NCI-H146 treated with DMSO at 0.1 percent for 48 hours (cell line): ENCODE results near the gene MYO1D.
"Not testable (repeated sequence)": the region's sequence is repeated elsewhere in the genome, so short reads cannot be mapped to it uniquely, and the experiment has no call there.

Source experiments
- DNase-seq: peaks from one replicate; lab custom pipeline; 2025; ENCODE audit not compliant: unreplicated experiment; lab: John Stamatoyannopoulos, UW

MYO1D gene

DNA sequence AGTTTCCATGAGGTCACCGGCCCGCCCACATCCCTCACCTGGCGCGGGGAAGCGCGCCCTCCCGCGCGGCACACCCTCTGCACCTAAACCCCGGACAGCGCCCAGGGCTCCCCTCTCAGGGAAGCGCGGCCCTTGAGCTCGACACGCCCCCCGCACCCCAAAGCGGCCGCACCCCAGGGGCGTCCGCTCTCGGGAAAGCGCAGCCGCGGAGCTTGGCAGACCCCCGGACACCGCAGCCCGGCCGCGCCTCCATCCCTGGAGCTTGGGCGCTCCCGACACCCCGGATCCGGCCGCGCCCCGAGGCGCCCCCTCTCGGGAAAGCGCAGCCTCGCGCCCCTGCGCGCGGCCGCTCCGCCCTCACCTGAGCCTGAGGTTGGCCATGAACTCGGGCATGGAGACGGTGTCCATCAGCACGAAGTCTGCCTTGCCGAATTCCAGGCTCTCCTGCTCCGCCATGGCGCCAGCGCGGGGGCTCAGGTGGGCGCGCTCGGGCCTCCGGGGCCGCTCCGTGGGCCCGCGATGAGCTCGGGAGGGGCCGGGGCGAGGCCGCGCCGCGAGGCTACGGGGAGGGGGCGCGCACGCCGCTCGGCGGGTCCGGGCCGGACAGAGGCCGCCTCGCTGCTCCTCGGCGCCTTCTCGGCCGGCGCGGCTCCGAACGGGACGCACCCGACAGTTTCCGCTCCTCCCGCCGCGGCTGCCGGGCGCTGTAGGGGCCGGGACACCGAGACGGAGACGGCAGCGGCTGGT lies at the start of gene MYO1D:
MYO1D (minus strand) TSS at position 708 of the 747 bp plus-strand sequence; CDS start at position 456, 252 bp downstream.
- DNase-seq = peak; percentile 23

DNA sequence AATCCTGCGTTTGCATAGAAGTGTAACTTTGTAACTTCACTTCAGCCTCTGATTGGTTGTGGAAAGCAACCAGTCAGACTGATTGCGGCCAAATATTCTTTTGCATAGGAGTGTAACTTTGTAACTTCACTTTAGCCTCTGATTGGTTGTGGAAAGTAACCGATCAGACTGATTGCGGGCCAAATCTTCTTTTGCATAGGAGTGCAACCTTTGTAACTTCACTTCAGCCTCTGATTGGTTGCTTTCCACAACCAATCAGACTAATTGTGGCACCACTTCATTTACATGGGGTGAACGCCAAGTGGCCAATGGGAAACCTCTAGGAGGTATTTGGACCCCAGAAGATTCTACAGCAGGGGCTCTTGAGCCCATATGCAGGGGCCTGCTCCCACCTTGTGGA lies 49.3 kb upstream of the MYO1D start:
- DNase-seq = no peak

DNA sequence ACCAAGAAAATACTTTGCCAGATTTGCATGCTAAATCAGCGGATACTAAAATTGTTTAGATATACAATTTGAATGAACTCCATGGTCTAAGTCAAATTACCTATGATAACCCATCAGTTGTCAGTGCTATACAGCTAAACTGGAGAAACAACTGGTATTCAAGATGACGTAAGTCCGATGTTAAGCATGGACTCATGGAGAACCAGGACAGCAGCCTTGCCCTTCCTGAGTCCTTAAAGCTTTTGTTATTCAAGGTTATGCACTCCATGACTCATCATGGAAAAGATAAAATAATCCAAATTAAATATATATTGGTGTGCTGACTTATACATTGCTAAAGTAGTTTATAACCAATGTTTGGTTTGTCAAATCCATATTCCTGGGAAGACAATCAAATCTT lies 47.0 kb upstream of the MYO1D start:
- DNase-seq = not testable (repeated sequence)

DNA sequence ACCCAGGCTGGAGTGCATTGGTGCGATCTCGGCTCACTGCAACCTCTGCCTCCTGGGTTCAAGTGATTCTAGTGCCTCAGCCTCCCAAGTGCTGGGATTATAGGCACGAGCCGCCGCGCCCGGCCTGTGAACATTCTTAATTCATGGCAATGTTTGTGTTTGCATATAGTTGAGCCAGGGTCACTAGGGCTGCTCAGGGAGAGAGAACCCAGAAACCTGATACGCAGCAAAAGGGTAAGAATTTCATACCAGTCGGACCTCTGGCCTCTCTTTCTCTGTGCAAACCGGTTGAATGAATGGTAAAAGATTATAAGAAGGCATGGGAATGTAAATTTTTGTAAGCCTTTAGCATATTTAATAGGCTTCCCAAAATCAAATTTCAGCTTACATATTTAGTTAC lies 44.1 kb upstream of the MYO1D start:
- DNase-seq = no peak

DNA sequence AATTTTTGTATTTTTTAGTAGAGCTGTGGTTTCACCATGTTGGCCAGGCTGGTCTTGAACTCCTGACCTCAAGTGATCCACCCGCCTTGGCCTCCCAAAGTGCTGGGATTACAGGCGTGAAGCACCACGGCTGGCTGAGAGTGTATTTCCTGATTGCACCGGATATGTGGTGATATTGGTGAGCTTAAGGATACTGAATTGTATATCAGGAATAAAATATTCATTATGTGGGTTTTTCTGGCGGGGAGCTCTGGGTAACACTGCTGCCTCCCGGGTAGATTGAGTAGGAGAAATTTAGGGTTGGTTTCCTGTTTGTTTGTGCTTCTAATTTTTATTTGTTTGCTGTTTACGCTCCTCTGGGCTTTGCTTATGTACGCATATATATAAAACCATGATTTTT lies 43.4 kb upstream of the MYO1D start:
- no peak for DNase-seq

DNA sequence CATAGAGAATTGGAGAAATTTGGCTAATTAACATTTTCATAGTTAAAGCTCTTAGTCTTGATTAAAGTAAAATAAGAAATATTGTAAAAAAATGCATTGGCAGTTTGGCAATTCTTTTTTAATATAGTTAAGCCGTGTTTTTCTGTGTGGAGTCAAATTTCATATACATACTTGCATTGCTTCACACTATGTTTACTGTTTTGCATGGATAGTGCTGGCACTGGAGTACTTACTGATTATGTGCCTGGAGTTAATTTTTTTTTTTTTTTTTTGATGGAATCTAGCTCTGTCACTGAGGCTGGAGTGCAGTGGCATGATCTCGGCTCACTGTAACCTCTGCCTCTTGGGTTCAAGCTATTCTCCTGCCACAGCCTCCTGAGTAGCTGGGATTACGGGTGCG lies 43.0 kb upstream of the MYO1D start:
- not testable (repeated sequence) for DNase-seq

DNA sequence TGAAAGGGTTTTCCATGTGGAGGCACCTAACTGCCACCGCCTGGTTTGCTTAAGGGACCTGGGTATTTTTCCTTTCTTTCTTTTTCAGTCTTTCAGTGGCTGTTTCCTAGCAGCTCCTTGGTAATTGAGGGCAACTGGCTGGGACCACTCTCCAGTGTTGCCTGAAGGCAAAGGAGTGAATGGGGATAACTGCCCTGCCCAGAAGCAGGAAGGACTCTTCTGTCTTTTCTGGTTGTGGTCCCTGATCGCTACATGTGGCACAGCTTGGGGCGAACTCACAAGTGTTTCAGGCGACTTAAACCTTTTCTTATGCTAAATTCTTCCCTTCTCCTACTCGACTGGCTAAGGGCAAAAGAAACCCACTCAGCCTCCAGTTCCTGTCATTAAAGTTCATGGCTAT lies 40.9 kb upstream of the MYO1D start:
- DNase-seq = no peak

DNA sequence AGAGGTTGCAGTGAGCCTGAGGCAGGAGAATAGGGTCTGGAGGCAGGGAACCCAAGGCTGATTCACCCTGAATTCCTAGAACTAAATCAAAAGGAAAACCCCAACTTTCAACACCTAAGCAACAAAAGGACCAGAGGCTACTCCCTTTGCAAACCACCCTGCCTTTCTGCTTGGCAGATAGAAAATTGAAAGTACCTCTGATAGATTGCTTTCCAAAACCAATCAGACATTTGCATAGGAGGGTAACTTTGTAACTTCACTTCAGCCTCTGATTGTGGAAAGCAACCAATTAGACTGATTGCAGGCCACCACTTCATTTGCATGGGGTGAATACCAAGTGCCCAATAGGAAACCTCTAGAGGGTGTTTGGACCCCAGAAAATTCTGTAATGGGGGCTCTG lies 40.2 kb upstream of the MYO1D start:
- DNase-seq = no peak

DNA sequence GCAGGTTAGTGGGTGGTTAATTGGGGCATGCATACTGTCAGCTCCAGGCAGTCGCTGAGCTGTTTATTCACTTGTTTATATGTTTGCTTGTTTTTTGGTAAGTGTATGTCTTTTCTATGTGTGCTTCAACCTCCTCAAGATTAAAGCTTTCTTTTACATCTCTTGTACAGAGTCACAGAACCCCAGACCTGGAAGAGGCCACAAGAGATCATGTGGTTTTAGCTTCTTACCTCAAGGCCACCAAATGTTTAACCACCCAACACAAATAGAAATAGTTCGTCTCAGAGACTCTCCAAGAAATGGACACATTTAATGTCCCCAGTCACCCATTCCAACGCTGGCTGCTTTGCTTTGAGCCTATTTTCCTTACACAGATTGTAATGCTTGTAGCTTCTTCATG lies 39.2 kb upstream of the MYO1D start:
- no peak for DNase-seq

DNA sequence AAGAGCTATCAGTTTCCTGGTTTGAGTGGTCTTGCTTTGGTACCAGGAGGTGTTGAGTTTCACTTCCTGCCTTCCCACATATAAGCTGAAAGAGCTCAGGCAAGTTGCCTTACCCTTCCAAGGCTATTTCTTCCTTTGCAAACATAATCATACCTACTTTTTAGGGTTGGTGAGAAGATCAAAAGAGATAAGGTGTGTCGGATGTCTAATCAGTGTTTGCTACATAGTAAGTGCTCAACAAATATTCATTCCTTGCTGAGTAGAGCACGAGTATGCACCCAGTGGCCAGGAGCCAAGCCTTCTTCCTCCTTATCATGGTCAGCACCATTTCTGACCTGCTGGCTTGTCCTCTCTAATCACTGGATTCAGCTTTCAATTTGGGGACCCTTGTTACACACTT lies 38.3 kb upstream of the MYO1D start:
- no peak for DNase-seq

DNA sequence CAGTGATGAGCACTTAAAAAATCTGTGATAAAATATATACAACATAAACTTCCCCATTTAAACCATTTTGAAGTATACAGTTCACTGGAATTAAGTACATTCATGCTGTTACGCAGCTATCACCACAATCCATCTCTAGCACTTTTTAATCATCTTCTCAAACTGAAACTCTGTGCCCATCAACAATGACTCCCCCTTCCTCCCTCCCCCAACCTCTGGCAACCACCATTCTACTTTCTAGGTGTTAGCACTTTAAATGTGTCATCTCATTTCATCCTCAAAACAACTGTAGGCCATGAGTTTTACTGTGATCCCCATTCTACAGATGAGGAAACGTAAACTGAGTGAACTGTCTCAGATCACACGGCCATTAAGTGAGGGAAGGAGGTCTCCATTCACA lies 37.3 kb upstream of the MYO1D start:
- DNase-seq = no peak

DNA sequence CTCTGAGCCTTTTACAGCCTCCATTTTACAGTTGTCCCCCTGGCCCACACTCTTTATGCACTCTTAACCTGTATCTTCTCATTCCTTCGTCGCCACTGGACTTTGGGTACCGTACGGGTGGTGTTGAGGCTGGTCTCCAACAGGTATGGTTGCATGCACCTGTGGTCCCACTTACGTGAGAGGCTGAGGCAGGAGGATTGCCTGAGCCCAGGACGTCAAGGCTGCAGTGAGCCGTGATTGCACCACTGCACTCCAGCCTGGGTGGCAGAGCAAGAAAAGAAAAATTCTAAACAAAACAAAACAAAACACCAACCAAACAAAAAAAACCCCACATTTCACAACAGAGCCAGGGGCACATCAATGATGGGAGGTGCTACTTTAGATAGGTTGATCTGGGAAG lies 36.7 kb upstream of the MYO1D start:
- DNase-seq = no peak

DNA sequence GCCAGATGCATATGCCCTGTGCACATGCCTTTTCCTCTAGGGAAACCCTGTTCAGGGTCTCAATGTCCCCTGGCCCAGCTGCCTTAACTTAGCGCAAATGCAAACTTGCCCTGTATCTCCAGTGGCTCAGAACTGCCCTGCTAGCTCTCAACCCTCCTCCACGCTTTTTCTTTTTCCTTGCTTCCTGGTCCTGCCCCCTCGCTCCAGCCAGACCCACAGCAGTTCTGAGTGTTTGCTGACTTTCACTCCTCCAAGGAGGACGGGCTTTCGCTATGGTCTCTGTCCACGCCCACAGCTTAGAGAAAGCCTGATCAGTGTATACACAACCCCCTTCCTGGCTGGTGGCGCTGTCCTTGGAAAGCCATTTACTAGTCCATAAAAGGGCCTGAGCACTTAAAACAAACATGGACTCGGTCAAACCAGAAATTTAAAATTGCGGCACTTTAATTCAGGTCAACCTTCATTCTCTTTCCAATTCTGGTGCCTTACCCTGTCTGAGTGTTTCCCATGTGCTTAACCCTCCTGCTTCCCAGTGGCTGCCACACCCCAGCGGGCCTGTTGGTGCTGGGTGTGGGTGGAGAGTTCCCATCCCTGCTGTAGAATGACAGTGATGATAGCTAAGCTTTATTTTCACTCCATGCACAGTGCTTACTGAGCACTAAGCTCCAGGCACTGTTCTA lies 35.4 kb upstream of the MYO1D start:
- peak; percentile 8 for DNase-seq

DNA sequence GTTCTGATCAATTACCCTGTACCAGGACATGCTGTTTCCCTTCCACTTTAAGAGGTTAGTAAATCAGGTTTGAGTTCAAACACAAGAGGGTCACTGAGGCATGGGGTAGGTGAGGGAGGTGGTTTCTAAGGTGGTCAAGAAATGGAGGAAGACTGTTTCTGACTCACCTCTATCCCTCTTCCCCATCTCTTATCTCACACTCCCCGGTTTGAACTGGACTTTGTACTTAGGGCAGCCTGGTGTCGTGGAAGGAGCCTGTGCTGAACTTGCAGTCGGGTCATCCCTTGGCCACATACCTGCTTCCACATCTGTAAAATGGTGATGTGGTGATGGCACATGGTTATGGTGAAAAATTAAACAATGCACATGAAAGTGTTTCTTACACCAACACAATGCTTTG lies 33.8 kb upstream of the MYO1D start:
- DNase-seq = no peak

DNA sequence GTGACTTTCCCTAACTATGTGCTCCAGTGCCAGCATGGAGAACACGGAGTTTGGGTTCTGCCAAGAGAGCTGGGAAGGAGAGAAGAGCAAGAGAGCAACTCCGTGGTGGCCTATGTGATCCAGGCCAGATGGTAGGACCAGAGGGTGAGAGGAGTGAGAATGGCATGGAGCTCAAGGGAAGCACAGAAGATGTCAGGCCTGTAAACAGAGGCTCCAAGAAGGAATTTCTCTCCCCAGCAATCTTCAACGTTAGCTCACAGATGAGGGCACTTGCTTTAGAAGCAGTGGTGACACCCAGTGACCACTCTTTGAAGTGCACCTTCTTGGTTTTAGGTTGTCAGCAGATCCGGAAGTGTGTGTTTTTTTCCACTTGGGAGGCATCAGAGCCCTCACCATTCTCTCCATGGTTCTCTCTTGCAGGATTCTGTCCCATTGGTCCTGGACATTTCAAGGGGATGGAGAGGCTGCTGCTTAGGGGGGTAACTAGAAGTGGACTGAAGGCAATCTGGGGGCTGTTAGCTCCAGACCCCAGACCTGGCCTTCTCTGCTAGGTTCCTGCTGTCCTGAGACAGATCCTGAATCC lies 33.0 kb upstream of the MYO1D start:
- peak; percentile 58 for DNase-seq

DNA sequence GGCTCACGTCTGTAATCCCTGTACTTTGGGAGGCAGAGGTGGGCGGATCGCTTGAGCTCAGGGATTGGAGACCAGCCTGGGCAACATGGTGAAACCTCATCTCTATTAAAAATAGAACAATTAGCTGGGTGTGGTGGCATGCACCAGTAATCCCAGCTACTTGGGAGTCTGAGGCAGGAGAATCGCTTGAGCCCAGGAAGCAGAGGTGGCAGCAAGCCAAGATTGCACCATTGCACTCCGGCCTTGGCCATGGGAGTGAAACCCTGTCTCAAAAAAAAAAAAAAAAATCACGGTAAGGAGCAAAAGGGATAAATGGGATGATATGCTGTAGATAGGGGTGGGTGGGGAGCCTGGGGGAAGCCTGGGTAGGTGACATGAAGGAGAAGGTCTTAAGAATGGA lies 30.7 kb upstream of the MYO1D start:
- no peak for DNase-seq

DNA sequence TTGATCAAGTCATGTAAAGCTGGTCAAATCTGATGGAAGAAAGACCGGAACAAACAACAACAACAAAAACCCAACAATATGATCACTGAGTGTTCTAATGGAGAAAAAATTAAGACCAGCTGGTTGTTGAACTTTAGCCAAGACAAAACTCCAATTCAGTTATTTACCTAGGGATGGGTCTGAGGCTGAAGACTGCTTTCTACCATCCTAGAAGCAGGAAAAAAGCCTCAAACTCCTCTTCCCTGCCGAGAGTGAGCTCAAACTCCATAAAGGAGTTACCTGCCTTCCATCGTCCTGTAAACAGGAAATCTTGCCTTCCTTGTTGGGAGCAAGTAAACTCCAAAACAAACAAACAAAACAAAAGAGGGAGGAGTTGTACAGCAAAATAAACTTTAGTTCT lies 28.0 kb upstream of the MYO1D start:
- no peak for DNase-seq

DNA sequence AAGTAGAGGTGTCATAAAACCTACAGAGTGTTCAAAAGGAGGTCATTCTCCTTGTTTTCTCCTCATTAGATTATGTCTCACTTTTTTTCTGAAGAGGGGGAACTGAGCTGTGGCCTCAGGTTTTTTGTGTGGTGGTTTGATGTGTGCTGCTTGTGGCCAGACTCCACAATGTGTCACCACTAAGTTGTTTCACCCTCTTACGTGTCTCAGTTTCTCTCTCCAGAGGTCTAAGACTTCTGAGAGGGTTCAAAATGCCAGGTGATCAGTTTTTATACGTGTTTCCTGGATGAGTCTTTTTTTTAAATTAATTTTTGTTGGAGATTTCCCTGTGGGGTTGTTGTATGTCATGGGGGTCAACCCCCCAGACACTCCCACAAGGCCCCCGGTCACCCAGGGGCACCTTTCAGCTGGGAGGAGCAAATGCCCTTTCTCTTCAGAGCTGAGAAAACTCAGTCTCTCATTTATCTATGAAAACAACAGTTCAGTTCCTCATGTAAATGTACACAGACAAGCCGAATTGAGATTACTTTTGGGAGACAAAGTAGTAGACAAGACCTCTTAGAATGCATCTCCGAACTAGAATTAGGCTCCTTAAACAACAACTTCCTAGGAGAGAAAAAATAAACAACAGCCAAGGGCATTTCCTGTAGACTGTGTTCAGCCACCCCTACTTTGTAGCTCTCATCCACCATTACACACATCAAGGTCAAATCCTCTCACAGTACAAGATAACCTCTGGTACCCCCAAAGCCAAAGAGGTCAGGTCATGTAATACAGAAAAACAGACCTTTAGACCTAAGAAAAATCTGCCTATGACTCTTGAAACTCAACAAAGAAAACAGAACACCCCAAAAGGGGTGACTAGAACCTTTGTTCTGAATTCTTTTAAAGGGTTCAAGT lies 27.1 kb upstream of the MYO1D start:
- DNase-seq = no peak

DNA sequence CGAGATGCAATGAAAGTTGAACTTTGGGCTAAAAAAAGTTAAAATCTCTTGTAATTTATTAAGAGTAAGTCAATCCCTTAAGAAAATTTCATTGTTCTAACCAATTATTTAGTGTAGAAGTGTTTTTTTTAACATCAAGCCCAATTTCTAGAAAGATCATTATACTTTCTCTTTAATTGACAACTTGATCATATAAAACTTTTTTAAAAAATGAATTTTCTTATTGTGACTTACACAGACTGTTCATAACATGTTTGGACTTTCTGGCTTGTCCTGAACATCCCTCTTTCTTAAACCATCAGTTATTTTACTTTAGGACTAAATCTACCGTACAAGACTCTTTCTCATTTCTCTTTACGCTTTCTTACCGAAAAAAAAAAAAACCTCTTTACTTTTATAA lies 24.8 kb upstream of the MYO1D start:
- no peak for DNase-seq

DNA sequence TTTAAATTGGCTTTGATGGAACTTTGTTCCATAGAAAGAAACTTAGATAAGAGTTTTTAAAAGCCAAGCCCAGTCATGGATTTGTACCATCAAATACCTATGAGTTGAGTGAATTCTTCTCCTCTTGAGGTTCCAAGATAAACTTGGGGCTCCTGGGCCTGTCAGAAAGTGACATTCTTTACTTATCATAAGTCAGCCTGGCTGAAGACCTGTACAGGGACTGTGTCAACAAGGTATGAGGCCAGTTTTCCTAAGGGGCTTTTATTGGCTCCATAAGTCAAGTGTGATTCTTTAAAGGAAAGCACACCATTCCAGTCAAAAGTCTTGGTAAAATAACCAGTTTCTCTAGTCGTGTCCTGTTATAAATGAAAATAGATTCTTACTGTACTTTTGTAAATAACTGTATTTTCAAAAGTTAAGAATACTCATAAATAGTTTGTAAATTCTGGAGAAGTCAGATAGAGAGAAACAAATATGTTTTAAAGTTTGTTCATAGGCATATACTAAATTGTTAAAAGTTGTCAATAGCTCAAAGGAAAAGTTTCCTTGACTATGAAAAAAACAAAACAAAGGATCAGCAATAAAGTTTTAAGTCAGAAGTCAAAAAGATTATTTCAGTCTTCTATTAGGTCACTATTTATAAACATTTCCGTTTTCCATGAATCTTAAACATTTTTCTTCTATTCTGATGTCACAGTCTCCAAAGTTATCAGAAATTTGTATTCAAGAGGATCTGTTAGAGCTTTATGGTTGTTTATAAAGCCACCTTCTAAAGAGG lies 22.5 kb upstream of the MYO1D start:
- DNase-seq = no peak
